ENCODE data around the gene IL36B. TPM values are rescaled to one million over a fixed set of nuclear protein-coding genes. Genes with fewer than 3 reads are reported as not detected.

Gene IL36B
- polyA plus RNA-seq, 1 of the 3 experiments (the other 2 are of a cell fraction) = not detected

- TF ChIP-seq, protein P1, sequence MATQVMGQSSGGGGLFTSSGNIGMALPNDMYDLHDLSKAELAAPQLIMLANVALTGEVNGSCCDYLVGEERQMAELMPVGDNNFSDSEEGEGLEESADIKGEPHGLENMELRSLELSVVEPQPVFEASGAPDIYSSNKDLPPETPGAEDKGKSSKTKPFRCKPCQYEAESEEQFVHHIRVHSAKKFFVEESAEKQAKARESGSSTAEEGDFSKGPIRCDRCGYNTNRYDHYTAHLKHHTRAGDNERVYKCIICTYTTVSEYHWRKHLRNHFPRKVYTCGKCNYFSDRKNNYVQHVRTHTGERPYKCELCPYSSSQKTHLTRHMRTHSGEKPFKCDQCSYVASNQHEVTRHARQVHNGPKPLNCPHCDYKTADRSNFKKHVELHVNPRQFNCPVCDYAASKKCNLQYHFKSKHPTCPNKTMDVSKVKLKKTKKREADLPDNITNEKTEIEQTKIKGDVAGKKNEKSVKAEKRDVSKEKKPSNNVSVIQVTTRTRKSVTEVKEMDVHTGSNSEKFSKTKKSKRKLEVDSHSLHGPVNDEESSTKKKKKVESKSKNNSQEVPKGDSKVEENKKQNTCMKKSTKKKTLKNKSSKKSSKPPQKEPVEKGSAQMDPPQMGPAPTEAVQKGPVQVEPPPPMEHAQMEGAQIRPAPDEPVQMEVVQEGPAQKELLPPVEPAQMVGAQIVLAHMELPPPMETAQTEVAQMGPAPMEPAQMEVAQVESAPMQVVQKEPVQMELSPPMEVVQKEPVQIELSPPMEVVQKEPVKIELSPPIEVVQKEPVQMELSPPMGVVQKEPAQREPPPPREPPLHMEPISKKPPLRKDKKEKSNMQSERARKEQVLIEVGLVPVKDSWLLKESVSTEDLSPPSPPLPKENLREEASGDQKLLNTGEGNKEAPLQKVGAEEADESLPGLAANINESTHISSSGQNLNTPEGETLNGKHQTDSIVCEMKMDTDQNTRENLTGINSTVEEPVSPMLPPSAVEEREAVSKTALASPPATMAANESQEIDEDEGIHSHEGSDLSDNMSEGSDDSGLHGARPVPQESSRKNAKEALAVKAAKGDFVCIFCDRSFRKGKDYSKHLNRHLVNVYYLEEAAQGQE (IDR thresholded peaks at IDR 0.05; ENCODE audit: low read depth, low read length) = no peak
- no peak for TF ChIP-seq ELF1 (IDR thresholded peaks at IDR 0.05)
- TF ChIP-seq RFX5 (IDR thresholded peaks at IDR 0.05; ENCODE audit: low read length) = no peak
- TF ChIP-seq, protein P2, sequence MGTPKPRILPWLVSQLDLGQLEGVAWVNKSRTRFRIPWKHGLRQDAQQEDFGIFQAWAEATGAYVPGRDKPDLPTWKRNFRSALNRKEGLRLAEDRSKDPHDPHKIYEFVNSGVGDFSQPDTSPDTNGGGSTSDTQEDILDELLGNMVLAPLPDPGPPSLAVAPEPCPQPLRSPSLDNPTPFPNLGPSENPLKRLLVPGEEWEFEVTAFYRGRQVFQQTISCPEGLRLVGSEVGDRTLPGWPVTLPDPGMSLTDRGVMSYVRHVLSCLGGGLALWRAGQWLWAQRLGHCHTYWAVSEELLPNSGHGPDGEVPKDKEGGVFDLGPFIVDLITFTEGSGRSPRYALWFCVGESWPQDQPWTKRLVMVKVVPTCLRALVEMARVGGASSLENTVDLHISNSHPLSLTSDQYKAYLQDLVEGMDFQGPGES (IDR thresholded peaks at IDR 0.05; ENCODE audit: low read depth, low read length) = no peak
- no peak for TF ChIP-seq RCOR1 (IDR thresholded peaks at IDR 0.05; ENCODE audit: low read length)
- TF ChIP-seq GATA2 (CRISPR knock-in tag; IDR thresholded peaks at IDR 0.05) = no peak
- no peak for TF ChIP-seq TAF1 (IDR thresholded peaks at IDR 0.05; ENCODE audit: borderline replicate concordance, low read depth, low read length)
- TF ChIP-seq, protein P3, sequence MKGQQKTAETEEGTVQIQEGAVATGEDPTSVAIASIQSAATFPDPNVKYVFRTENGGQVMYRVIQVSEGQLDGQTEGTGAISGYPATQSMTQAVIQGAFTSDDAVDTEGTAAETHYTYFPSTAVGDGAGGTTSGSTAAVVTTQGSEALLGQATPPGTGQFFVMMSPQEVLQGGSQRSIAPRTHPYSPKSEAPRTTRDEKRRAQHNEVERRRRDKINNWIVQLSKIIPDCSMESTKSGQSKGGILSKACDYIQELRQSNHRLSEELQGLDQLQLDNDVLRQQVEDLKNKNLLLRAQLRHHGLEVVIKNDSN (IDR thresholded peaks at IDR 0.05; ENCODE audit: borderline replicate concordance, low read depth) = no peak
- TF ChIP-seq YY1 (IDR thresholded peaks at IDR 0.05; ENCODE audit: low read depth) = no peak
- TF ChIP-seq CHD2 (IDR thresholded peaks at IDR 0.05; ENCODE audit: low read length, partially characterized antibody) = no peak
These were observed 6.6 kb upstream of the IL36B start, which contains the start of gene IL36RN (continued) for GRCh38 chr2:113058998-113059960.

DNA sequence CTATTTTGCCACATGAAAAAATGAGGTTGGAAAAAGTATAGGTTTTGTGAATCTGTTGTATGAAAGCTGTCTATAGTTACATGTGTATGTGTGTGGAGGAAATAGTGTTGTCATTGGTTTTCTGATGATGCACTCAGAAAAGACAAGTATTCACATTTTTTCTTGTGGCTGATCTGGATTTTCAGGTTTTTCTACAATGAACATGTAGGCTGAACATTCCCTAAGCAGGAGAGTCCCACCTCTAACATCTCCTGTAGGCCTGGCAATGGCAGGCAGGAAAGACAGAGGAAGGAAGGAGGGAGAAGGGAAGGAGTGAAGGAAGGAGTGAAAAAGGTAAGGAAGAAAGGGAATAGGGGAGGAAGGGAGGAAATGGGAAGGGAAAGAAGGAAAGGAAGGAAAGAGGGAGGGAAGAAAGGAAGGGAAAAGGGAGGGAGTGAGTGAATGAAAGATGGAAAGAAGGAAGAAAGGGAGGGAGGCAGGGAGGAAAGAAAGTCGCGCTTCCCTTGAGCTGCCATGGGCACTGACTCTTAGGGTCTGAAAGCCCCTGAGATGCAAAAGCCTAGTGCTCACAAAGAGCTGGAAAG, 5.8 kb upstream of the IL36B start:
- Histone ChIP-seq H3K36me3 (replicated peaks in 1 of 2; ENCODE audit: control insufficient read depth in 1 of 2, insufficient read depth in 2 of 2, low read length in 1 of 2) (no peaks in the 10 kb centered on the region), H3K27ac (ENCODE audit: low read depth in 2 of 2, low read length in 1 of 2) (no peak overlapping the region), H3F3A (replicated peaks; ENCODE audit: insufficient read depth) (no peaks in the 10 kb centered on the region), H2AFZ (ENCODE audit: low read depth) (no peak overlapping the region), H4K20me1 (ENCODE audit: insufficient read depth) (no peaks in the 10 kb centered on the region), H3K9ac (no peak overlapping the region), H3K4me1 (ENCODE audit: control insufficient read depth in 1 of 2, insufficient read depth in 2 of 2, low read depth in 1 of 2, low read length in 1 of 2) (no peaks in the 10 kb centered on the region), H3K79me2 (ENCODE audit: insufficient read depth) (no peaks in the 10 kb centered on the region), H3K4me2 (no peak overlapping the region), H3K27me3 (ENCODE audit: insufficient read depth) (peaks cover under 1% of the 10 kb centered on the region; the same call in 1 of the 2 replicates), H3K9me3 (no peaks in the 10 kb centered on the region), H3K9me2 (no peaks in the 10 kb centered on the region), H3K4me3 (ENCODE audit: low read depth in 2 of 2, low read length in 1 of 2) (no peak overlapping the region)
- 47% methylated on average over 2 of the region's 2 CpGs for WGBS (ENCODE audit: low lambda C conversion rate)
- TF ChIP-seq FOSL2 (IDR thresholded peaks at IDR 0.05; ENCODE audit: borderline replicate concordance, low read depth) = no peak
- TF ChIP-seq, protein P3 (IDR thresholded peaks at IDR 0.05; ENCODE audit: borderline replicate concordance, low read depth) = no peak
- no peak for TF ChIP-seq TAF1 (IDR thresholded peaks at IDR 0.05; ENCODE audit: borderline replicate concordance, low read depth, low read length)
- TF ChIP-seq, protein P4, sequence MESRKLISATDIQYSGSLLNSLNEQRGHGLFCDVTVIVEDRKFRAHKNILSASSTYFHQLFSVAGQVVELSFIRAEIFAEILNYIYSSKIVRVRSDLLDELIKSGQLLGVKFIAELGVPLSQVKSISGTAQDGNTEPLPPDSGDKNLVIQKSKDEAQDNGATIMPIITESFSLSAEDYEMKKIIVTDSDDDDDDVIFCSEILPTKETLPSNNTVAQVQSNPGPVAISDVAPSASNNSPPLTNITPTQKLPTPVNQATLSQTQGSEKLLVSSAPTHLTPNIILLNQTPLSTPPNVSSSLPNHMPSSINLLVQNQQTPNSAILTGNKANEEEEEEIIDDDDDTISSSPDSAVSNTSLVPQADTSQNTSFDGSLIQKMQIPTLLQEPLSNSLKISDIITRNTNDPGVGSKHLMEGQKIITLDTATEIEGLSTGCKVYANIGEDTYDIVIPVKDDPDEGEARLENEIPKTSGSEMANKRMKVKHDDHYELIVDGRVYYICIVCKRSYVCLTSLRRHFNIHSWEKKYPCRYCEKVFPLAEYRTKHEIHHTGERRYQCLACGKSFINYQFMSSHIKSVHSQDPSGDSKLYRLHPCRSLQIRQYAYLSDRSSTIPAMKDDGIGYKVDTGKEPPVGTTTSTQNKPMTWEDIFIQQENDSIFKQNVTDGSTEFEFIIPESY (IDR thresholded peaks at IDR 0.05; ENCODE audit: borderline replicate concordance, low read depth) = no peak
- no peak for TF ChIP-seq MEF2A (IDR thresholded peaks at IDR 0.05; ENCODE audit: borderline replicate concordance, low read depth)
- no peak for TF ChIP-seq RFX5 (IDR thresholded peaks at IDR 0.05; ENCODE audit: low read length)
- no peak for TF ChIP-seq RCOR1 (IDR thresholded peaks at IDR 0.05; ENCODE audit: low read length)
- TF ChIP-seq, protein P5, sequence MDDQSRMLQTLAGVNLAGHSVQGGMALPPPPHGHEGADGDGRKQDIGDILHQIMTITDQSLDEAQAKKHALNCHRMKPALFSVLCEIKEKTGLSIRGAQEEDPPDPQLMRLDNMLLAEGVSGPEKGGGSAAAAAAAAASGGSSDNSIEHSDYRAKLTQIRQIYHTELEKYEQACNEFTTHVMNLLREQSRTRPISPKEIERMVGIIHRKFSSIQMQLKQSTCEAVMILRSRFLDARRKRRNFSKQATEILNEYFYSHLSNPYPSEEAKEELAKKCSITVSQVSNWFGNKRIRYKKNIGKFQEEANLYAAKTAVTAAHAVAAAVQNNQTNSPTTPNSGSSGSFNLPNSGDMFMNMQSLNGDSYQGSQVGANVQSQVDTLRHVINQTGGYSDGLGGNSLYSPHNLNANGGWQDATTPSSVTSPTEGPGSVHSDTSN (IDR thresholded peaks at IDR 0.05) = no peak
- TF ChIP-seq ELF1 (IDR thresholded peaks at IDR 0.05) = no peak
- TF ChIP-seq SIN3A (IDR thresholded peaks at IDR 0.05; ENCODE audit: borderline replicate concordance, low read depth, low read length) = no peak
- DNase-seq = no peak
- ChIA-PET POLR2A (no interaction called here), CTCF (interaction anchor here (1.0 to 1.6 kb wide), 2 partner anchors 22 to 332 kb away, joined by 3 to 6 read pairs; no protein-coding TSS in a partner anchor)
